HEK293T (cell line): ENCODE data around the gene DHRS12.

Experiments
- FOXM1 ChIP-seq: fragments of 450-650 bp; IDR thresholded peaks from 2 replicates; pipeline ENCODE4 v1.6.1; 2017; ENCODE audit warnings: mild to moderate bottlenecking, borderline replicate concordance
- SUZ12 ChIP-seq: fragments of 450-650 bp; IDR thresholded peaks from 2 replicates; pipeline ENCODE4 v1.6.1; 2016; ENCODE audit warnings: mild to moderate bottlenecking

- no peak for TF ChIP-seq SUZ12
- TF ChIP-seq FOXM1 = no peak
Observed at GRCh38 chr13:51803422-51804294, at the start of gene DHRS12.
